ENCODE results near the gene POP5. TPM values are rescaled to one million over a fixed set of nuclear protein-coding genes. Genes with fewer than 3 reads are reported as not detected.

Gene POP5
- polyA plus RNA-seq, 1 experiment: 46.7 TPM

DNA sequence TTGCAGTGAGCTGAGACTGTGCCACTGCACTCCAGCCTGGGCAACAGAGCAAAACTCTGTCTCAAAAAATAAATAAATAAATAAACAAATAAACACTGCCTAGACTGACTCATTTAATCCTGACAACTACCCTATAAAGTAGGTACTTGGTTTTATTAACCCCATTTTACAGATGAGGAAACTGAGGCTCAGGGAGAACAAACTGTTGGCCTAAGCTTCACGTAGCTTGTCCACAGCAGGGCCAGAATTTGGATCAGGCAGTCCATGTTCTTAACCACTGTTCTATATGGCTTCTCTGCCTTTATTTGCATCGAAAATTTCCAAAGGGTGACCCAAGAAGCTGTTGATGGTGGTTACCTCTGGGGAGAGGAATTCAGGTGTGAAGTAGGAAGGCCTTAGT, 5.7 kb upstream of the POP5 start:
- TF ChIP-seq, protein P1, sequence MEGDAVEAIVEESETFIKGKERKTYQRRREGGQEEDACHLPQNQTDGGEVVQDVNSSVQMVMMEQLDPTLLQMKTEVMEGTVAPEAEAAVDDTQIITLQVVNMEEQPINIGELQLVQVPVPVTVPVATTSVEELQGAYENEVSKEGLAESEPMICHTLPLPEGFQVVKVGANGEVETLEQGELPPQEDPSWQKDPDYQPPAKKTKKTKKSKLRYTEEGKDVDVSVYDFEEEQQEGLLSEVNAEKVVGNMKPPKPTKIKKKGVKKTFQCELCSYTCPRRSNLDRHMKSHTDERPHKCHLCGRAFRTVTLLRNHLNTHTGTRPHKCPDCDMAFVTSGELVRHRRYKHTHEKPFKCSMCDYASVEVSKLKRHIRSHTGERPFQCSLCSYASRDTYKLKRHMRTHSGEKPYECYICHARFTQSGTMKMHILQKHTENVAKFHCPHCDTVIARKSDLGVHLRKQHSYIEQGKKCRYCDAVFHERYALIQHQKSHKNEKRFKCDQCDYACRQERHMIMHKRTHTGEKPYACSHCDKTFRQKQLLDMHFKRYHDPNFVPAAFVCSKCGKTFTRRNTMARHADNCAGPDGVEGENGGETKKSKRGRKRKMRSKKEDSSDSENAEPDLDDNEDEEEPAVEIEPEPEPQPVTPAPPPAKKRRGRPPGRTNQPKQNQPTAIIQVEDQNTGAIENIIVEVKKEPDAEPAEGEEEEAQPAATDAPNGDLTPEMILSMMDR (IDR thresholded peaks at IDR 0.05; ENCODE audit: insufficient read depth, low read depth, low read length): no peak
- DNase-seq (ENCODE audit: low read depth): no peak
- ChIA-PET POLR2A (no interaction called here), CTCF (interaction anchor here (1.1 to 1.2 kb wide), 2 partner anchors 62 to 385 kb away, joined by 3 to 4 read pairs; no protein-coding TSS in a partner anchor)
- peaks cover 9% of the 10 kb centered on the region for H3K27me3 ChIP-seq (ENCODE audit: control insufficient read depth, insufficient read depth, low read length)
- no peaks in the 10 kb centered on the region for H3K36me3 ChIP-seq (ENCODE audit: control insufficient read depth, insufficient read depth, low read length)
- H3K4me3 ChIP-seq (ENCODE audit: low read depth, low read length): no peak overlapping the region

DNA sequence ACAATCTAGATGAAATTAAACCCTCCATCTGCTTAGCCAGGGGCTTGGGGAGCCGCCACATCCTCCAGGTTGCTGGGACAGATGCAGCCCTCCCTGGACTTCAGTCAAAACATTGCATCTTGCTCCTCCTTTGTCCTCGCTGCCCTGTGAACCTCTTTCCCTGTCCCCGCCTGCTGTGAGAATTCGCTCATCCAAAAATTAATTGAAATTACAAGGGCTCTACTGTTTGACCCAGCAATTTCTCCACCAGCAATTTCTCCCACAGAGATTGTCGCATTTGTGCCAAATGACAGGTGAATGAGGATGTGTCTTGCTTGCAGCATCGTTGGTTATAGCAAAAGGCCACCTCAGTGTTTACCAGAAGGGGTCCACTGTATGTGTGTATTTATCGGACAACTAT, 5.0 kb upstream of the POP5 start:
- H3K36me3 ChIP-seq (ENCODE audit: control insufficient read depth, insufficient read depth, low read length): no peaks in the 10 kb centered on the region
- TF ChIP-seq, protein P1 (IDR thresholded peaks at IDR 0.05; ENCODE audit: insufficient read depth, low read depth, low read length): no peak
- POLR2A ChIA-PET: no interaction called here
- CTCF ChIA-PET: no interaction called here
- H3K4me3 ChIP-seq (ENCODE audit: low read depth, low read length): no peak overlapping the region
- DNase-seq (ENCODE audit: low read depth): no peak
- peaks cover 6% of the 10 kb centered on the region for H3K27me3 ChIP-seq (ENCODE audit: control insufficient read depth, insufficient read depth, low read length)

- Histone ChIP-seq H3K27me3 (ENCODE audit: control insufficient read depth, insufficient read depth, low read length) (peaks cover 4% of the 10 kb centered on the region), H3K36me3 (ENCODE audit: control insufficient read depth, insufficient read depth, low read length) (no peaks in the 10 kb centered on the region; the same call in 1 of the 2 replicates), H3K4me3 (ENCODE audit: low read depth, low read length) (peak overlapping the region; percentile 27)
- POLR2A ChIA-PET: no interaction called here
- no peak for DNase-seq (ENCODE audit: low read depth)
- TF ChIP-seq, protein P1 (IDR thresholded peaks at IDR 0.05; ENCODE audit: insufficient read depth, low read depth, low read length): peak; percentile 37; the same call in 1 of the 2 replicates
- CTCF ChIA-PET: interaction anchor here (0.7 to 7.0 kb wide), 5 partner anchors 12 to 388 kb away, joined by 4 to 60 read pairs (median 9); no protein-coding TSS in a partner anchor
Observed at GRCh38 chr12:120584343-120585149, 3.3 kb upstream of the POP5 start.

- CTCF ChIA-PET: interaction anchor here (0.7 to 7.0 kb wide), 27 partner anchors 8 to 527 kb away, joined by 3 to 60 read pairs (median 4); partner anchors contain the start of genes COQ5, HNF1A and UNC119B
- no peak overlapping the region for H3K4me3 ChIP-seq (ENCODE audit: low read depth, low read length)
- peaks cover 4% of the 10 kb centered on the region; the same call in 1 of the 2 replicates for H3K36me3 ChIP-seq (ENCODE audit: control insufficient read depth, insufficient read depth, low read length)
- TF ChIP-seq, protein P1 (IDR thresholded peaks at IDR 0.05; ENCODE audit: insufficient read depth, low read depth, low read length): peak; percentile 89
- peaks cover 4% of the 10 kb centered on the region for H3K27me3 ChIP-seq (ENCODE audit: control insufficient read depth, insufficient read depth, low read length)
- DNase-seq (ENCODE audit: low read depth): no peak
- POLR2A ChIA-PET: no interaction called here
Observed at GRCh38 chr12:120583478-120584030, 2.4 kb upstream of the POP5 start.

DNA sequence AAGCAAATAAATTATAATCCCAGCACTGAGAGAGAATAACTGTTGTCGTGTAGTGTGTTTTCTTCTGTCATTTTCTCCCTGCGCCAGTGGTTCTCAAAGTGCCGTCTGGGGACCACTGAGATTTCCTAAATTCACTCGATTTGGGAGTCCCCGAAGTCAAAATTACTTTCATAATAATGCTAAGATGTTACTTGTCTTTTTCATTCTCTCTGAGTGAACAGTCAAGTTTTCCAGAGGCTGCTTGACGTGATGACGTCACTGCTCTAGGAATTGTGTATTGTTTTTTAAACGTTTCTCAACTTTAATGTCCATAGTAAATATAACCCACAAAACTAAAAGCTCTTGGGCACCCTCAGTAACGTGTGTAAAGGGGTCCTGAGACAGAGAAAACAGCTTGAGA, 796 bp upstream of the POP5 start:
- Histone ChIP-seq H3K27me3 (ENCODE audit: control insufficient read depth, insufficient read depth, low read length) (peaks cover 4% of the 10 kb centered on the region), H3K4me3 (ENCODE audit: low read depth, low read length) (peak overlapping the region; percentile 83), H3K36me3 (ENCODE audit: control insufficient read depth, insufficient read depth, low read length) (peaks cover 8% of the 10 kb centered on the region)
- ChIA-PET POLR2A (interaction anchor here (1.0 kb wide), 1 partner anchor 43 kb away, joined by 3 read pairs; no protein-coding TSS in a partner anchor), CTCF (interaction anchor here (0.9 to 7.0 kb wide), 14 partner anchors 16 to 514 kb away, joined by 3 to 60 read pairs (median 4); partner anchors contain the start of genes HNF1A and UNC119B)
- no peak for DNase-seq (ENCODE audit: low read depth)
- TF ChIP-seq, protein P1 (IDR thresholded peaks at IDR 0.05; ENCODE audit: insufficient read depth, low read depth, low read length): no peak

All from BJ (cell line).